Right lung (tissue), 5 donors: ENCODE data around the gene GIMAP2. TPM values are rescaled to one million over a fixed set of nuclear protein-coding genes. Genes with fewer than 3 reads are reported as not detected.
"Not testable (repeated sequence)": the region's sequence is repeated elsewhere in the genome, so short reads cannot be mapped to it uniquely, and the experiment has no call there.

Source experiments
- DNase-seq, 2 donors: peaks; one replicate each; pipeline ENCODE4 v3.0.0-alpha.2; 2013
- polyA plus RNA-seq, 5 donors: library from polyadenylated mRNA; unstranded; fragments of 120-200 nt; gene quantifications; one replicate each; pipeline versions ENCODE4 v1.2.1 to v1.2.3, GENCODE V29; 2013; ENCODE audit warnings: inconsistent platforms in 1 of 5, low replicate concordance in 1 of 5; ENCODE audit not compliant: insufficient read length in 5 of 5, insufficient read depth in 1 of 5

GIMAP2 gene
- polyA plus RNA-seq, 5 donors = 16.1 to 26.3 (median 19.1) TPM

DNA sequence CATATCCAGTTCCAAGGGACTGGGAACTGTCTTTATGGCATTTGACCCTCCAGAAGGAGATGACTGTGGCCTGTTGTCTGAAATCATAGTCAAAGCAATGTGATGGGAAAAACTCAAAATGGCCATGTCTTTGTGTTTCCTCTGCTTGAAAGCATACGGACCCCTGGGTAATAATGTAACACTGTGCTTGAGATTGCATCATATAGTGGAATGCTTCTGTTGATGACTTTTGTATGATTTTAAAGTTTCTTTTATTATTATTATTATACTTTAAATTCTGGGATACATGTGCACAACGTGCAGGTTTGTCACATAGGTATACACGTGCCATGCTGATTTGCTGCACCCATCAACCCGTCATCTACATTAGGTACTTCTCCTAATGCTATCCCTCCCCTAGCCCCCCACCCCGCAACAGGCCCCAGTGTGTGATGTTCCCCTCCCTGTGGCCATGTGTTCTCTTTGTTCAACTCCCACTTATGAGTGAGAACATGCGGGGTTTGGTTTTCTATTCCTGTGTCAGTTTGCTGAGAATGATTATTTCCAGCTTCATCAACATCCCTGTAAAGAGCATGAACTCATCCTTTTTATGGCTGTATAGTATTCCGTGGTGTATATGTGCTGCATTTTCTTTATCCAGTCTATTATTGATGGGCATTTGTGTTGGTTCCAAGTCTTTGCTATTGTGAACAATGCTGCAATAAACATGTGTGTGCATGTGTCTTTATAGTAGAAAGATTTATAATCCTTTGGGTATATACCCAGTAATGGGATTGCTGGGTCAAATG is 13.5 kb upstream of the GIMAP2 start:
- DNase-seq = not testable (repeated sequence)

DNA sequence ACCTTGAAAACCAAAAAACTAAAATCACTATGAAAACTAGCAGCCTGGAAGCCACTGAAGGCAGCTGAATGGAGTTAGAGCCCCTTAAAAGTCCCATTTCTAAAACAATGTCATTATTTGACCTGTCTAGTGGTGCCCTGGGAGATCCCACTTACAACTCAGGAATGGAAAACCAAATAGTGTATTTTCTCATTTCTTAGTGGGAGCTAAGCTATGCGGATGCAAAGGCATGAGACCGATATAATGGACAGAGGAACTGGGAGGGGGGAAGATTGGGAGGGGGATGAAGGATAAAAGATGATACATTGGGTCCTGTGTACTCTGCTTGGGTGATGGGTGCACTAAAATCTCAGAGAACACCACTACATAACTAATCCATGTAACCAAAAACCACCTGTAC is 9.8 kb upstream of the GIMAP2 start:
- no peak for DNase-seq

- not testable (repeated sequence) for DNase-seq
Observed at GRCh38 chr7:150676276-150676675, 9.2 kb upstream of the GIMAP2 start.

DNA sequence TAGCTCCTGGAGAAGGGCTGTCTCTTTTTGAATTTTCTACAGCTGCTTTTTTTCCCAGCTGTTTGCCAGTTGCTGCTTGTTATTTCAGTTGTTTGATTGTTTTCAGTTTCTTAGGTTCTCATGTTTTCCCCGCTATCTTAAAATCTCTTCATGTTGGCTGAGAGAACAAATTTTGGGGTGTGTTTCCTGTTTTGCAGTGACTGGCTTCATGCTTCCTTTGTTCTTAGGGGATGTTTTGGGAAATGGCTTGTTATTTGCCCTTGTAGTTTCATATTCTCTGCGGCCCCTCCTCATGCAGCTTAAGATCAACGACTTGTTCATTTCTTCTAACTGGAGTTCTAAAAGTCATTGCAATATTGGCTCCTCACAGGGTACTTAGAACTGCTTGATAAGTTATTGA is 8.7 kb upstream of the GIMAP2 start:
- not testable (repeated sequence) for DNase-seq

- DNase-seq = not testable (repeated sequence)
Observed at GRCh38 chr7:150678601-150679000, 6.9 kb upstream of the GIMAP2 start.

DNA sequence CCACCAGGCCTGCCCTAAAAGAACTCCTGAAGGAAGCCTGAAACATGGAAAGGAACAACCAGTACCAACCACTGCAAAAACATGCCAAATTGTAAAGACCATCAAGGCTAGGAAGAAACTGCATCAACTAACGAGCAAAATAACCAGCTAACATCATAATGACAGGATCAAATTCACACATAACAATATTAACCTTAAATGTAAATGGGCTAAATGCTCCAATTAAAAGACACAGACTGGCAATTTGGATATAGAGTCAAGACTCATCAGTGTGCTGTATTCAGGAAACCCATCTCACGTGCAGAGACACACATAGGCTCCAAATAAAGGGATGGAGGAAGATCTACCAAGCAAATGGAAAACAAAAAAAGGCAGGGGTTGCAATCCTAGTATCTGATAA is 5.1 kb upstream of the GIMAP2 start:
- not testable (repeated sequence) for DNase-seq

- no peak for DNase-seq
Observed at GRCh38 chr7:150686030-150686631, 625 bp downstream of the GIMAP2 start.

- no peak for DNase-seq
Observed at GRCh38 chr7:150688630-150689029, 3.1 kb downstream of the GIMAP2 start.

- no peak for DNase-seq
Observed at GRCh38 chr7:150695654-150696053, 10.1 kb downstream of the GIMAP2 start.

DNA sequence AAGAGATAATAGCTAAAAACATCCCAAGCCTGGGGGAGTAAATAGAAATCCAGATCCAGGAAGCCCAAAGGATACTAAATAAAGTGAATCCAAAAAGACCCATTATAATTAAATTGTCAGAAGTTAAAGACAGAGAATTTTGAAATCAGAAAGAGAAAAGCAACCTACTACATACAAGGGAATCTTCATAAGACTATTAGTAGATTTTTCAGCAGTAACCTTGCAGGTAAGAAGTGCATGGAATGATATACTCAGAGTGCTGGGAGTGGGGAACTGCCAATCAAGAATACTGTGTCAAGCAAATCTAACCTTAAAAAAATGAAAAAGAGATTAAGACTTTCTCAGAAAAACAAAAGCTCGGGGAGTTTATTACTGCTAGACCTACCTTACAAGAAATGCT is 17.7 kb downstream of the GIMAP2 start:
- no peak for DNase-seq

DNA sequence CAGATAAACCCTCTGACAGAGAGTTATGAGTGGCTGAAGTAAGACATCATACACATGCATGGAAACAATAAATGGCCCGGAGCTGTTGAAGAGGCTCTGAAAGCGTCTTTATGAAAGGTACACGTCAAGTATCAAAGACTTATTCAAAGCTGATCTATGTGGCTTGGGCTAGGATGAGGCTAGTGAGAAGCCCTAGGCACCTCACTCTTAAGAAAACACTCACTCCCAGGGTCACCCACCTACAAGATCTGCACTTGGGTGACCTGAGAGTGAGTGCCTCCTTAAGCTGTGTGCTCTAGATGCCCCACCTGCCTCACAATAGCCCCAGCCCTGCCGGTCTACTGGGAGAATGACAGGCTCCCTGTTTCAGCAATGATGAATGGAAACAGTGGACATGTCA is 29.8 kb downstream of the GIMAP2 start:
- no peak for DNase-seq

GRCh38 chr7:150715738-150716137 is 30.2 kb downstream of the GIMAP2 start:
- DNase-seq = no peak

DNA sequence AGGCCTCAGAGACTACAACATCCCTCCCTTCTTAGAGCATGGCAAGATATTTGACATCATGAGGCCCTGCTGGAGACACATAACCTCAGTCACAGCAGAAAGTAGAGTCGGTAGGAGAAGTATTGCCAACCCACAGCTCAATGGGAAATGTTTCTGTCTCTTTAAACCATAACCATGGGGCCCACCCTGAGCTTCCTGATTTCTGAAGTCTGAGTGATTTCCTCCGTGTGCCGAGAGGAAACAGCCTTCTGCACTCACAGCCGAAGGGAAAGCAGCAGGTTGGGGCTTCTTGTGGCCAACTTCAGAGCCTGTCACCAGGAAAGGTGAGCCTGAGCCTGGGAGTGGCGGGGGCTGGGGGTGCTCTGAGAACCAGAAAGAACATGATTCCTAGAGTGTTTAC is 30.9 kb downstream of the GIMAP2 start, which contains the start of gene GIMAP1:
TSS of gene GIMAP1 (plus strand) at position 246 of the 400 bp plus-strand sequence. CDS start 2,435 bp downstream, outside the sequence.
- DNase-seq = no peak

- DNase-seq = no peak
Observed at GRCh38 chr7:150716939-150717338, 31.4 kb downstream of the GIMAP2 start.

GRCh38 chr7:150717814-150718420 is 32.4 kb downstream of the GIMAP2 start:
- no peak for DNase-seq

DNA sequence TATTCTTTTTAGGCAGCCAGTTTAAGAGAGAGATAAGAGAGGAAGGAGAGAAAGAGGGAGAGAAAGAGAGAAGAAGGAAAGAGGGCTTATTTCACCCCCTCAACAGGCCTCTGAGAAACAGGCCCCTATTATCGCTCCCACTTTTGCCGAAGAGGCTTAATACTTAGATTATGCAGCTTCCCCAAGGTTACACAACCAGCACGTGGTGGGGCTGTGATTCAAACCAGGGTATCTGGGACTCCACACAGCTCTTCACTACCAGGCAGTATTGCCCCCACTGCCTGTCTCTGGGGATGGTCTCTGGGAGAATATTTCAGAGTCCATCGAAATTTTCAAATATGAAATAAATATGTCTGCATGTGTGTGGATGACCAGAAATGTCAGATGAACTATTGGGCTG is 33.9 kb downstream of the GIMAP2 start:
- DNase-seq = no peak

- no peak for DNase-seq
Observed at GRCh38 chr7:150719960-150720891, 34.7 kb downstream of the GIMAP2 start.

- DNase-seq = no peak
Observed at GRCh38 chr7:150721970-150722373, 36.5 kb downstream of the GIMAP2 start.

- peak in 1 of 2 donors; percentile 23 for DNase-seq
Observed at GRCh38 chr7:150722431-150722931, 37.0 kb downstream of the GIMAP2 start.

DNA sequence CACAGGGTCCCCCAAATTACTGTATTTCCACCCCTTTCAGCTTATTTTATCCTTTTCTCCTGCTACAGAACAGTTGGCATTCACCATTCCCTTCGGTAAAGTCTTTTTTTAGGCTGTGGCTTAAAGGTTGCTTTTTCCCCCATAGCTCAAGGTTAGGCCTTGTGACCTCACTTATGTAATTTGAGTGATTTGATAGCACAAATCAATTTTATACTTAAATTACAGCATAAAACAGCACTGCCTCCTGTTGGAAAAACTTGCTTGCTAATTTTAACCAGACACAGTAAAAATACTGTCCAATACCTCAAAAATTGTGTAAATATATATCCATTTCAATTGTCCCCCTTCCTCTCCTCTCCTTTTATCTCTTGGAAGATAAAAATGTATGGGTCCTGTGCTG is 38.0 kb downstream of the GIMAP2 start:
- DNase-seq = no peak

DNA sequence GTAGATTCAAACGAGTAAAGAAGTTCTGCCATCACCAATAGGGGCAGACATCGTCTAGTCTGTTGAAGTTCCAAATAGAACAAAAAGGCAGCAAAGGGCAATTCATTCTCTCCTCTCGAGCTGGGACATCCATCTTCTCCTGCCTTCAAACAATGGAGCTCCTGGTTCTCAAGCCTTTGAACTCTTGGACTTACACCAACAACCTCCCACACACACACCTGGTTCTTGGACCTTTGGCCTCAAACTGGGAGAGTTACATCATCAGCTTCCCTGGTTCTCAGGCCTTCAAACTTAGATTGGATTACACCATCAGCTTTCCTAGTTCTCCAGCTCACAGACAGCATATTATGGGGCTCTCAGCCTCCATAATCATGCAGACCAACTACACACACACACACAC is 41.9 kb downstream of the GIMAP2 start:
- DNase-seq = no peak

DNA sequence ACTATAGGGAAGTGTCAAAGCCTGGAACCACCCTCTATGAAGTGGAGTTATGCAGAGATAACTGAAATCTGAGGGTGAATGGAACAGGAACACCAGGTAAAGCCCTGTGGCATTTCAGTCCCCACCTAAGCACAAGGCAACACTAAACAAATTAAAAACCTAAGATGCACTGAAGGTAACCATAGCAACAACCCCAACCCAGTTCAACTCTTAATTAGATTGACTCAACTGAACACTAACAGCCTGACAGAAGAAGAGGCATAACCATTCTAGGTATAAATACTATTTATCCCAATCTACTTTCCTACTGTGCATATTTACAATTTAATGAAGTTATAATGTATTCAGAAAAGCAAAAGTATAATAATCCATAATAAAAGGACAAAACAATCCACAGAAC is 42.5 kb downstream of the GIMAP2 start:
- DNase-seq = no peak
